H1 (cell line): ENCODE measurements around the gene PIGS. TPM values are rescaled to one million over a fixed set of nuclear protein-coding genes. Genes with fewer than 3 reads are reported as not detected.

Experiments used
- polyA plus RNA-seq, 7 experiments: library from polyadenylated mRNA; depleted of rRNA in 3 of 7; stranded (reverse) in 5 of 7; unstranded in 2 of 7; fragments of >200 nt in 5 of 7; fragments of 200-250 nt in 2 of 7; gene quantifications; 1 replicate in 5 of 7; 2 replicates in 1 of 7; 4 replicates in 1 of 7; pipeline versions ENCODE4 v1.2.1 to v1.2.3, GENCODE V29; 2011 to 2013; ENCODE audit warnings: missing spikeins in 2 of 7, mixed read lengths in 2 of 7
- total RNA-seq: library from RNA; stranded (reverse); fragmentation: NEBNext Ultra II Directional; extraction: Animal tissue kit (Norgen Biotek cat#: 25700); gene quantifications from 2 replicates; pipeline ENCODE4 v1.2.1, GENCODE V29; 2021

The PIGS gene
- total and polyA plus RNA-seq, 2 of the 8 experiments (the other 6 are each of a cell fraction or from before 2014, with no cell fraction given), result 44.3 to 50.6 TPM

Other genes with a start within 250 kb of the PIGS start
- gene IFT20, start 236.1 kb downstream of the PIGS start, total RNA-seq, result 19.3 and 21.0 TPM in 2 replicates
- gene IFT20, start 236.1 kb downstream of the PIGS start, polyA plus RNA-seq (2011; rRNA removed), result 9.0 and 11.7 TPM in 2 replicates
- 19.5 and 22.8 TPM in 2 replicates for gene TNFAIP1, start 235.8 kb downstream of the PIGS start, total RNA-seq
- 16.9 and 19.9 TPM in 2 replicates for gene TNFAIP1, start 235.8 kb downstream of the PIGS start, polyA plus RNA-seq (2011; rRNA removed)
- 74.0 and 75.3 TPM in 2 replicates for gene POLDIP2, start 214.0 kb downstream of the PIGS start, total RNA-seq
- 76.1 and 92.3 TPM in 2 replicates for gene POLDIP2, start 214.0 kb downstream of the PIGS start, polyA plus RNA-seq (2011; rRNA removed)
- gene SEBOX, start 206.3 kb downstream of the PIGS start, total RNA-seq, result not detected in 2 replicates
- not detected in 2 replicates for gene SEBOX, start 206.3 kb downstream of the PIGS start, polyA plus RNA-seq (2011; rRNA removed)
- gene VTN, start 201.2 kb downstream of the PIGS start, total RNA-seq, result not detected in 2 replicates
- 0.18 and 0.38 TPM in 2 replicates for gene VTN, start 201.2 kb downstream of the PIGS start, polyA plus RNA-seq (2011; rRNA removed)
- gene SARM1, start 199.8 kb downstream of the PIGS start, total RNA-seq, result 6.5 and 9.2 TPM in 2 replicates
- gene SARM1, start 199.8 kb downstream of the PIGS start, polyA plus RNA-seq (2011; rRNA removed), result 5.8 and 6.1 TPM in 2 replicates
- 7.1 and 8.7 TPM in 2 replicates for gene SLC46A1, start 165.3 kb downstream of the PIGS start, total RNA-seq
- gene SLC46A1, start 165.3 kb downstream of the PIGS start, polyA plus RNA-seq (2011; rRNA removed), result 5.3 and 5.9 TPM in 2 replicates
- not detected in 2 replicates for gene SLC13A2, start 97.9 kb downstream of the PIGS start, total RNA-seq
- not detected in 2 replicates for gene SLC13A2, start 97.9 kb downstream of the PIGS start, polyA plus RNA-seq (2011; rRNA removed)
- not detected in 2 replicates for gene FOXN1, start 65.2 kb downstream of the PIGS start, total RNA-seq
- gene FOXN1, start 65.2 kb downstream of the PIGS start, polyA plus RNA-seq (2011; rRNA removed), result not detected in 2 replicates
- gene UNC119, start 18.9 kb downstream of the PIGS start, total RNA-seq, result 43.5 and 44.1 TPM in 2 replicates
- gene UNC119, start 18.9 kb downstream of the PIGS start, polyA plus RNA-seq (2011; rRNA removed), result 94.4 and 122 TPM in 2 replicates
- gene ALDOC, start 5.4 kb upstream of the PIGS start, total RNA-seq, result 51.3 and 51.6 TPM in 2 replicates
- gene ALDOC, start 5.4 kb upstream of the PIGS start, polyA plus RNA-seq (2011; rRNA removed), result 103 and 134 TPM in 2 replicates
- 115 and 129 TPM in 2 replicates for gene SPAG5, start 27.5 kb upstream of the PIGS start, total RNA-seq
- 51.7 and 57.1 TPM in 2 replicates for gene SPAG5, start 27.5 kb upstream of the PIGS start, polyA plus RNA-seq (2011; rRNA removed)
- 21.1 and 24.1 TPM in 2 replicates for gene RSKR, start 42.7 kb upstream of the PIGS start, total RNA-seq
- 26.9 and 28.5 TPM in 2 replicates for gene RSKR, start 42.7 kb upstream of the PIGS start, polyA plus RNA-seq (2011; rRNA removed)
- gene BLTP2, start 73.6 kb upstream of the PIGS start, total RNA-seq, result 123 and 140 TPM in 2 replicates
- 80.9 and 94.9 TPM in 2 replicates for gene BLTP2, start 73.6 kb upstream of the PIGS start, polyA plus RNA-seq (2011; rRNA removed)
- 43.6 and 44.8 TPM in 2 replicates for gene SDF2, start 90.4 kb upstream of the PIGS start, total RNA-seq
- 48.0 and 65.4 TPM in 2 replicates for gene SDF2, start 90.4 kb upstream of the PIGS start, polyA plus RNA-seq (2011; rRNA removed)
- gene SUPT6H, start 90.7 kb upstream of the PIGS start, total RNA-seq, result 59.9 and 62.4 TPM in 2 replicates
- 32.0 and 35.7 TPM in 2 replicates for gene SUPT6H, start 90.7 kb upstream of the PIGS start, polyA plus RNA-seq (2011; rRNA removed)
- 17.8 and 21.2 TPM in 2 replicates for gene PROCA1, start 140.4 kb upstream of the PIGS start, total RNA-seq
- 26.3 and 42.3 TPM in 2 replicates for gene PROCA1, start 140.4 kb upstream of the PIGS start, polyA plus RNA-seq (2011; rRNA removed)
- 236 and 237 TPM in 2 replicates for gene RAB34, start 146.3 kb upstream of the PIGS start, total RNA-seq
- gene RAB34, start 146.3 kb upstream of the PIGS start, polyA plus RNA-seq (2011; rRNA removed), result 305 and 317 TPM in 2 replicates
- gene RPL23A, start 148.5 kb upstream of the PIGS start, total RNA-seq, result 2,145 and 2,163 TPM in 2 replicates
- 884 and 1,227 TPM in 2 replicates for gene RPL23A, start 148.5 kb upstream of the PIGS start, polyA plus RNA-seq (2011; rRNA removed)
- 40.7 and 45.3 TPM in 2 replicates for gene TLCD1, start 154.7 kb upstream of the PIGS start, total RNA-seq
- 101 and 128 TPM in 2 replicates for gene TLCD1, start 154.7 kb upstream of the PIGS start, polyA plus RNA-seq (2011; rRNA removed)
- gene NEK8, start 157.3 kb upstream of the PIGS start, total RNA-seq, result 14.9 and 16.8 TPM in 2 replicates
- gene NEK8, start 157.3 kb upstream of the PIGS start, polyA plus RNA-seq (2011; rRNA removed), result 23.3 and 23.4 TPM in 2 replicates
- gene TRAF4, start 172.5 kb upstream of the PIGS start, total RNA-seq, result 167 TPM in 2 replicates
- 170 and 282 TPM in 2 replicates for gene TRAF4, start 172.5 kb upstream of the PIGS start, polyA plus RNA-seq (2011; rRNA removed)